NCI-H82 treated with DMSO at 0.1 percent for 48 hours (cell line): Measurements from ENCODE around the gene SLC11A2.

Source experiments
- DNase-seq: peaks from one replicate; lab custom pipeline; 2025; ENCODE audit not compliant: unreplicated experiment; lab: John Stamatoyannopoulos, UW

The SLC11A2 gene

GRCh38 chr12:51025836-51026638, at the start of gene SLC11A2:
SLC11A2 (minus strand) TSS chr12:51026384; CDS start chr12:51010728, 15,656 bp downstream.
- DNase-seq: peak; percentile 78

- no peak for DNase-seq
These were observed 49.2 kb upstream of the SLC11A2 start for GRCh38 chr12:51075390-51075789.

- DNase-seq: no peak
These were observed 45.5 kb upstream of the SLC11A2 start for GRCh38 chr12:51071663-51072062.

- DNase-seq: no peak
These were observed 43.8 kb upstream of the SLC11A2 start for GRCh38 chr12:51070004-51070403.

GRCh38 chr12:51067771-51068170, 41.6 kb upstream of the SLC11A2 start:
- no peak for DNase-seq

DNA sequence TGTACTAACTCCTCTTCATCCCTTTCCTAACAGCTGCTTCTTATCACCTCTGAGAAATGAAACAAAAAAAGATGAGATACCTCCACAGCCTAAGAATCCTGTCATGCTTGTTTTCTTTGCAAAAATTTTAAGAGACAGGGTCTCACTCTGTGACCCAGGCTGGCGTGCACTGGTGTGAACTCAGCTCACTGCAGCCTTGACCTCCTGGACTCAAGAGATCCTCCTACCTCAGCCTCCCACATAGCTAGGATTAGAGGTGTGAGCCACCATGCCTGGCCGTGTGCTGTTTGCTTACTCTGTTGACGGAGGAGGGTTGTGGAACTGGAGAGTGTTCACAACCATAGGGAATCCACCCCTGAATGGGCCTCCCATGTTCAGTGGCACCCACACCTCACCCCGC, 41.0 kb upstream of the SLC11A2 start:
- no peak for DNase-seq

DNA sequence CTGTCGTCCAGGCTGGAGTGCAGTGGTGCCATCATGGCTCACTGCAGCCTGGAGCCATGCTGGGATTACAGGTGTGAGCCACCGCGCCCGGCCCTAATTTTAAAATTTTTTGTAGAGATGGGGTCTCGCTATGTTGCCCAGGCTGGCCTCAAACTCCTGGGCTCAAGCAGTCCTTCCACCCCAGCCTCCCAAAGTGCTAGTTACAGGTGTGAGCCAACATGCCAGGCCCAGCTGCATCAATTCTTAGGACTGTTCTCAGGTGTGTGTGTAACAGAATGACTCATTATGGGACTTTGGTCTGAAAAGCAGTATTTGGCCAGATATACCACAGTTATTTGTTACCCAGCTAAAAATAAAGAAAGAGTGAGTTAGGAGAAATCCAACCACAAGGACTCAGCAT, 39.3 kb upstream of the SLC11A2 start:
- DNase-seq: no peak

GRCh38 chr12:51062631-51063397, 36.6 kb upstream of the SLC11A2 start:
- DNase-seq: no peak

GRCh38 chr12:51059086-51059485, 32.9 kb upstream of the SLC11A2 start:
- DNase-seq: no peak

DNA sequence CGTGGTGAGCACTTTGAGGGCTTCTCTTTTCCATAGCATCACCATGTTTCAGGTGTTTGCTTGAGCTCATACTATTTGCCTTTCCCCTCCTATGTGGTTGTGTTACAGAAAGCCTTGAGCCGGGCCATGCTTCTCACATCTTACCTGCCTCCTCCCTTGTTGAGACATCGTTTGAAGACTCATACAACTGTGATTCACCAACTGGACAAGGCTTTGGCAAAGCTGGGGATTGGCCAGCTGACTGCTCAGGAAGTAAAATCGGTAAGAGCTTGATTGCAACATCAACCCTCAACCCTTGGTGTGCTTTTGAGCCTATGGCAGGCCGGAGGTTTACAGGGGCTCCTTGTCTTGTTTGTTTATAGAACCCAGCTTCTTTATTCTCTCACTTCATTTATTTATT, 30.1 kb upstream of the SLC11A2 start:
- no peak for DNase-seq

DNA sequence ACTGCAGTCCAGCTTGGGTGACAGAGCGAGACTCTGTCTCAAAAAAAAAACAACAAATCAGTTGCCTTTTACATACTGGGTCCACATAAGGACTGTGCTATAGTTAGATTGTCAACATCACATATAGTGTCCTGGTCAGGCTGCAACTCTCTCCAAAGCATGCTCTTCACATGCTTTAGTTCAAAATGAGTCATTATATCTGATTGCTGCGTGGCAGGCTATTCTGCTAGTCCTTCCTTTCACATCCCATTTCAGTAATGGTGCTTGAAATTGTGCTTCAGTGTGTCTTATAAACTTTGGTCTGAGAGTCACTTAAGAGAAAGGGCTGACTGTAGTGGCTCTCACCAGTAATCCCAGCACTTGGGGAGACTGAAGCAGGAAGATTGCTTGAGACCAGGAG, 28.9 kb upstream of the SLC11A2 start:
- no peak for DNase-seq

DNA sequence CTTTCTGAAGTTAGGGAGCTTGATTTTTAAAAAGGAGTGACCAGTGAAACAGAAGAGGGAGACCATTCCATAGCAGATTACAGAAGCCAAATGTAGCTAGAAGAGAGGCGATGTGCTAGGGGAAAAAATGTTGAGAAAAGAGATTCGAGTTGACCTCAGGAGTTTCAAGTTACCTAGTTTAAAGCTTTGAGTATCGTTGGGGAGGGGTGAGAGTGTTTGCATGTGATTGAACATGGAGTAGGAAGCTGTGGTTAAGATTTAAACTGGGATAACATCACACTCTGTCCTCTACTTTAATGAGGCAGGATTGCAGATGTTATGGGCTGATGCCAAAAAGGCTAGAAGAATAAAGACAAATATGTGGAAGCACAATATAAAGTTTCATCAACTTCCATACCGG, 25.6 kb upstream of the SLC11A2 start:
- no peak for DNase-seq

DNA sequence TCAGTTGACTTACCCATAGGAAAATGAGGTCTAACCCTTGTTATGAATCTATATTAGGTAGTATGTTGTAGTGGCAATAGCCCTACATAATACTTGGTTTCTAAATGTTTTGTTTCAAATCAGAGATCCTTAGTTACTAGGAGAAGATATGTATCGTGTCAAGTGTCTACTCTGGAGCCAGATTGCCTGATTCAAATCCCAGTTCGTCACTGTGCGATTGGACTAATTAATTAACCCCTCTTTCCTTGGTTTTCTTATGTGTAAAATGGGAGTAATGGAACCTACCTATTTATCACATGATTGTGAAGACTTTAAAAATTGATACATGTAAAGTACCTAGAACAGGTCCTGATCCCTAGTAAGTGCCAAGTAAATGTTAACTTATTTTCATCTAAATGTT, 23.3 kb upstream of the SLC11A2 start:
- DNase-seq: no peak

DNA sequence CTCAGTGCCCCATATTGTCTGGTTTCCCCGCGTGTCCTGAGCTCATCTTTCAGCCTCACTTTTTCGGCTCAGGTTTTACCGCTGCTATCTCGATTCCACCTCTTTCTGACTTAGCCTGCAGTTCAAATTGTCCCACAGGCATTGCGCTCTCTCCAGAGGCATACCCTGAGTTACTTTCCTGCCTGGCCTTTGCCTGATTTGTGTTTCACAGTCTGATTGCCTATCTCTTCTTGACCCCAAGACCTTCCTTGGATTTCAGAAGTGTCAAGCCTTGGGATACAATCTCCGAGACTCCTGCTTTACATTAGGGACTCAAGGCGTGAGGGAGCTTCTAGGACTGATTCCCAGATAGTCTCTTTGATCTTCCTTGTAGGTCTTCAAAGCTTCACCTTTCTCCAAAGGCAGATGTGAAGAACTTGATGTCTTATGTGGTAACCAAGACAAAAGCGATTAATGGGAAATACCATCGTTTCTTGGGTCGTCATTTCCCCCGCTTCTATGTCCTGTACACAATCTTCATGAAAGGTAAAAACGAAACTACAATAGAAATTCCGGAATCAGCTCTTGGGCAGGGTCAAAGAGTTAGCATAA, 22.6 kb upstream of the SLC11A2 start:
- no peak for DNase-seq

- DNase-seq: peak; percentile 99
These were observed 21.7 kb upstream of the SLC11A2 start, which contains the start of gene LETMD1 for GRCh38 chr12:51047655-51048540. LETMD1 (plus strand) TSS chr12:51048327; CDS start chr12:51048357, 30 bp downstream.

DNA sequence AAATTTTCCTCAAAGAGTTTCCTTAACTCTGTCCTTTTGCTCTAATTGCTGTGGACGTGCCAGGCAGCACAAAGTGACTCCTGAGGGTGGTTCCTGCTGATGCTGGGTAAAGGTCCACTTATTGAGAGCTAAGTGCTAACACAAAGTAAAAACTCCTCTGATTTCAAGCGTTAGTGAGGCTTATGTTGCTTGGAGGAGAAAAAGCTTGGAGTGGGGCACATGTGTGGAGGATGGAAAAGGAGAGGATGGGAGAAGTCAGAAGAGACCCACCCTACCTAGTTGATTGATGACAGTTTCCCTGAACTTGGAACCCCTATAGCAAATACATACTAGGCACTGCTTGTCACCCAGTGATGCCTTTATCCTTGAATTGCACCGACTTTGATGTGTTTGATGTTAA, 10.1 kb upstream of the SLC11A2 start:
- no peak for DNase-seq

DNA sequence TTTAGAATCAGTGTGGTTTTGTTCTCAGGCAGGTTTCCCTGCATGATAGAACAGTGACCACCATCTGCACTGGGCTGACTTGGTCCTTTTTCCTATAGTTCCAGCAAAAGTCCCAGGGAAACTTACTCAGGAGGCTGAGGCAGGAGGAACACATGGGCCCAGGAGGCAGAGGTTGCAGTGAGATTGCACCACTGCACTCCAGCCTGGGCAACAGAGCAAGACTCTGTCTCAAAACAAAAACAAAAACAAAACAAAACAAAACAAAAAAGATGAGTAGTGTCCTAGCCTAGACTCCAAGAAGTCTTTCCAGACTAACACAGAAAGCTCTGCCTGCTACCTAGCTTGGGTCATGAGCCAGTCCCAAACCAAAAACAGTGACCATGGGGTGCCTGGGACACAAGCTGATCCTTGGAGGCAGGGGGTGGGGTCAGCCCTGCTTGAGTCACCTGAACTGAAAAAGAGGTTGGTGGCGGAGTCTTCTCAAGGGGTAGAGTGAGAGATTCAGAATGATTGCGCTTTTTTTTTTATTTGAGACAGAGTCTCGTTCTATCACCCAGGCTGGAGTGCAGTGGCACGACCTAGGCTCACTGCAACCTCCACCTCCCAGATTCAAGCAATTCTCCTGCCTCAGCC, 7.4 kb upstream of the SLC11A2 start:
- DNase-seq: no peak

DNA sequence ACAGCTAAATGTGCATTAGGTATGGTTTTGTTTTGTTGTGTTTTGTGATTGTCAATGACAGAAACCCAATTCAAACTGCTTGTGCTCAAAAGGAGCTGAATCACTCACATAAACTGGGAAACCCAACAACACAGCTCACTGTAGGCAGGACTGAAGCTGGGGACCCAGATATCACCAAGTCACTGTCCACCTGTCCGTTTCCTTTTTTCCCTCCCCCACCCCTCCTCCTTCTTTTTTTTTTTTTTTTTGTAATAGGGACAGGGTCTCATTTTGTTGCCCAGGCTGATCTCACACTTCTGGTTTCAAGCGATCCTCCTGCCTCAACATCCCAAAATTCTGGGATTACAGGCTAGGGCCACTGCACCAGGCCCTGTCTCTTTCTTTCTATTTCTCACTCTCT, 6.9 kb upstream of the SLC11A2 start:
- DNase-seq: no peak

DNA sequence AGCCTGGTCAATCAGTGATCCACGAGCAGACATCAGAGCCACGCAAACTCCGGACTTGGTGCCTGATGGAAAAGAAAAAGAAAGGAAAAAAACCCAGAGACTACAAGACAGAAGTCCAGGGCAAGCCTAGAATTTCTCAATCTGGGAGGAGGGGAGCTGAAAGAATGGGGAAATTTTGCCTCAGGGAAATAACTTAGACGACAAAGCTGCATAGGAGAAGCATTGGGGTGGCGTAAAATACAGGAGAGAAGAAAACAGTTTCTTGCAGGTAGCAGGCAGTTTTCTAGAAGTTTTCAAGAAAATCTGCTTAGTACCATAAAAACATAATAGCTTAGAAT, 2.6 kb upstream of the SLC11A2 start:
- no peak for DNase-seq

GRCh38 chr12:51028126-51028812, 2.1 kb upstream of the SLC11A2 start:
- DNase-seq: peak; percentile 77
